ENCODE data around the gene PSMD7. TPM values are rescaled to one million over a fixed set of nuclear protein-coding genes. Genes with fewer than 3 reads are reported as not detected.

The PSMD7 gene
- total RNA-seq, 1 donor from 2014 or later: 86.1 TPM

GRCh38 chr16:74257061-74257460 is 39.6 kb upstream of the PSMD7 start:
- no peak overlapping the region for H3K4me3 Mint-ChIP-seq
- H3K36me3 Mint-ChIP-seq (ENCODE audit: low read depth): no peaks in the 10 kb centered on the region
- ChIA-PET CTCF (no interaction called here), POLR2A (no interaction called here)
- ATAC-seq (ENCODE audit: low read depth) (peak; percentile 28), DNase-seq (no peak)
- TF ChIP-seq CTCF (IDR thresholded peaks at IDR 0.05): no peak
- peaks cover 11% of the 10 kb centered on the region for H3K4me1 Mint-ChIP-seq
- no peaks in the 10 kb centered on the region for H3K9me3 Mint-ChIP-seq
- H3K27ac Mint-ChIP-seq: no peak overlapping the region
- H3K27me3 Mint-ChIP-seq: peaks cover 6% of the 10 kb centered on the region
- intact Hi-C loops (cut with micrococcal nuclease): no loop called here

- no peak overlapping the region for H3K4me3 Mint-ChIP-seq
- peaks cover 8% of the 10 kb centered on the region for H3K27me3 Mint-ChIP-seq
- no peaks in the 10 kb centered on the region for H3K36me3 Mint-ChIP-seq (ENCODE audit: low read depth)
- no peak for DNase-seq
- no peak for TF ChIP-seq CTCF (IDR thresholded peaks at IDR 0.05)
- ATAC-seq (ENCODE audit: low read depth): no peak
- POLR2A ChIA-PET: no interaction called here
- H3K4me1 Mint-ChIP-seq: peaks cover 11% of the 10 kb centered on the region
- CTCF ChIA-PET: no interaction called here
- no peaks in the 10 kb centered on the region for H3K9me3 Mint-ChIP-seq
- intact Hi-C loops (cut with micrococcal nuclease): no loop called here
- H3K27ac Mint-ChIP-seq: no peak overlapping the region
These were observed 35.5 kb upstream of the PSMD7 start for GRCh38 chr16:74261068-74261467.

- Mint-ChIP-seq H3K27ac (no peak overlapping the region), H3K27me3 (peaks cover 8% of the 10 kb centered on the region), H3K36me3 (ENCODE audit: low read depth) (peaks cover 2% of the 10 kb centered on the region), H3K4me1 (no peaks in the 10 kb centered on the region), H3K9me3 (no peaks in the 10 kb centered on the region), H3K4me3 (no peak overlapping the region)
- ATAC-seq (ENCODE audit: low read depth) (no peak), DNase-seq (no peak)
- intact Hi-C loops (cut with micrococcal nuclease): no loop called here
- TF ChIP-seq CTCF (IDR thresholded peaks at IDR 0.05): no peak
- POLR2A ChIA-PET: no interaction called here
- CTCF ChIA-PET: no interaction called here
These were observed 31.8 kb upstream of the PSMD7 start for GRCh38 chr16:74264811-74265210.

GRCh38 chr16:74268372-74268782 is 28.2 kb upstream of the PSMD7 start:
- POLR2A ChIA-PET: no interaction called here
- Mint-ChIP-seq H3K4me1 (no peaks in the 10 kb centered on the region), H3K27ac (no peak overlapping the region), H3K27me3 (peaks cover 3% of the 10 kb centered on the region), H3K4me3 (no peak overlapping the region), H3K36me3 (ENCODE audit: low read depth) (peaks cover 2% of the 10 kb centered on the region), H3K9me3 (peaks cover 1% of the 10 kb centered on the region)
- no peak for DNase-seq
- ATAC-seq (ENCODE audit: low read depth): no peak
- intact Hi-C loops (cut with micrococcal nuclease): no loop called here
- CTCF ChIA-PET: no interaction called here
- TF ChIP-seq CTCF (IDR thresholded peaks at IDR 0.05): no peak

GRCh38 chr16:74271872-74272271 is 24.7 kb upstream of the PSMD7 start:
- ATAC-seq (ENCODE audit: low read depth): no peak
- Mint-ChIP-seq H3K36me3 (ENCODE audit: low read depth) (peaks cover 2% of the 10 kb centered on the region), H3K4me3 (no peak overlapping the region), H3K9me3 (peaks cover 1% of the 10 kb centered on the region), H3K27ac (no peak overlapping the region), H3K4me1 (no peaks in the 10 kb centered on the region), H3K27me3 (no peaks in the 10 kb centered on the region)
- ChIA-PET POLR2A (no interaction called here), CTCF (no interaction called here)
- DNase-seq: no peak
- TF ChIP-seq CTCF (IDR thresholded peaks at IDR 0.05): no peak
- intact Hi-C loops (cut with micrococcal nuclease): no loop called here

All from activated B cell treated with CpG ODN at 0.5 μM for 24 hours (primary cell).